Endodermal cell (in vitro differentiated cells): Measurements from ENCODE around the gene LEPR. TPM values are rescaled to one million over a fixed set of nuclear protein-coding genes. Genes with fewer than 3 reads are reported as not detected.

Experiments used
- DNase-seq: peaks from one replicate; pipeline ENCODE4 v3.0.0-alpha.2; 2017
- H3K27ac ChIP-seq: 2 replicates; pipeline ENCODE4 v1.5.1; 2013; ENCODE audit warnings: mild to moderate bottlenecking, low read depth, low read length, moderate library complexity
- H3K27me3 ChIP-seq: 2 replicates; pipeline ENCODE4 v1.6.1; 2013; ENCODE audit warnings: mild to moderate bottlenecking, low read length, moderate library complexity; ENCODE audit not compliant: insufficient read depth, control insufficient read depth, poor library complexity, severe bottlenecking
- H3K36me3 ChIP-seq: 2 replicates; pipeline ENCODE4 v1.7.0; 2013; ENCODE audit warnings: mild to moderate bottlenecking, low read length, moderate library complexity; ENCODE audit not compliant: control insufficient read depth, insufficient read depth
- H3K4me1 ChIP-seq: one replicate; pipeline ENCODE4 v1.7.0; 2013; ENCODE audit warnings: low read length; ENCODE audit not compliant: control insufficient read depth, insufficient read depth
- H3K4me3 ChIP-seq: 2 replicates; pipeline ENCODE4 v1.5.1; 2013; ENCODE audit warnings: mild to moderate bottlenecking, low read length, moderate library complexity
- H3K9ac ChIP-seq: 2 replicates; pipeline ENCODE4 v1.6.1; 2013; ENCODE audit warnings: mild to moderate bottlenecking, low read length, moderate library complexity; ENCODE audit not compliant: poor library complexity, severe bottlenecking; ENCODE audit errors: extremely low read depth
- H3K9me3 ChIP-seq: 2 replicates; pipeline ENCODE4 v1.6.1; 2013; ENCODE audit warnings: mild to moderate bottlenecking, low read length, moderate library complexity; ENCODE audit not compliant: control insufficient read depth
- H3K27ac Mint-ChIP-seq: 2 replicates; pipeline ENCODE4 v1.8.0; 2020; ENCODE audit warnings: mixed read lengths
- H3K27me3 Mint-ChIP-seq: 2 replicates; pipeline ENCODE4 v1.8.0; 2021; ENCODE audit warnings: mild to moderate bottlenecking, mixed read lengths; ENCODE audit not compliant: insufficient read depth
- H3K36me3 Mint-ChIP-seq: 2 replicates; pipeline ENCODE4 v1.8.0; 2020; ENCODE audit warnings: low read depth, mixed read lengths
- H3K4me1 Mint-ChIP-seq: 2 replicates; pipeline ENCODE4 v1.8.0; 2020; ENCODE audit warnings: mixed read lengths
- H3K4me3 Mint-ChIP-seq: 2 replicates; pipeline ENCODE4 v1.8.0; 2020; ENCODE audit warnings: mild to moderate bottlenecking, moderate library complexity, mixed read lengths
- H3K9me3 Mint-ChIP-seq: 2 replicates; pipeline ENCODE4 v1.8.0; 2020; ENCODE audit warnings: mild to moderate bottlenecking, mixed read lengths
- CTCF ChIP-seq: fragments of 200-600 bp; sonication (generic); conservative IDR thresholded peaks from 2 replicates; pipeline ENCODE4 v1.5.0; 2021; ENCODE audit warnings: antibody characterized with exemption, mild to moderate bottlenecking
- WGBS, 2 experiments: methylation state at CpG; one replicate each; pipeline versions ENCODE4 v1.1.5 to v1.1.7; 2013; ENCODE audit warnings: missing lambda C conversion rate in 2 of 2, mixed read lengths in 1 of 2; ENCODE audit not compliant: insufficient coverage in 1 of 2, insufficient read length in 1 of 2; 5-methylcytosine and 5-hydroxymethylcytosine counted together
- total RNA-seq, 2 donors: library from RNA; stranded (reverse); fragmentation: NEBNext Ultra II Directional in 1 of 2; extraction: Animal tissue kit (Norgen Biotek cat#: 25700) in 1 of 2; gene quantifications; 2 replicates in 1 of 2; 3 replicates in 1 of 2; pipeline ENCODE4 v1.2.1, GENCODE V29; 2021

The LEPR gene
- total RNA-seq, 2 donors from 2014 or later, result 7.2 to 11.1 TPM

DNA sequence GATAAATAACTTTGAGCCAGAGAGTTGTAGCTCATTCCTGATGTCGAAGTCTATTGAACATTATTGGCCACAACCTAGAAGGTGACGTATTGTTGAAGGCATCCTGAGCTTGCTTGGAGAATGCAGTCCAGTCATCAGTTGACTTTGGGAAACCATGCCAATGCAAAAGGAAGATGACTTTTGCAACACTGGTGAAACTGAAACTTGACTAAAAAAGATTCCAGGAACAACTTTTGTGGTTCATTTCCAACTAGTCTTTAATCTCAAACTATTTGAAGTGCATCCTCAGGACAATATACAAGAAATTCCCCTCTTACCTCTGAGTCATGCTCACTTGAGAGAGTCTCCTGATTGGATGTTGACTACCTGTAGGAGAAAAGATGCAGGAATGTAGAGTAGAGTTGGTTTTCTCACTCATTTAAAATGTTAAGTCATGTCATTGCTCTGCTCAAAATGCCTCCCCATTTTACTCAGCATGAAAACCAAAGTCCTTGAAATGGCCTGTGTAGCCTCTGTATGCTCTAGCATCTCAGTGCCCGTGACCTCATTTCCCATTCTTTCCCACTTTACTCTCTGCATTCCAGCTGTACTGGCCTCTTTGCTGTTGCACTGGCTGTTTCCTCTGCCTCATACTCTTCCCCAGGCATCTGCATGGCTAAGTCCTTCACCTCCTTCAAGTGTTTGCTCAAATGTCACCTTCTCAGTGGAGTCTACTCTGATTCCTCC lies 24.4 kb upstream of the LEPR start:
- Mint-ChIP-seq H3K36me3 (peaks cover 23% of the 10 kb centered on the region), H3K4me3 (no peak overlapping the region), H3K4me1 (no peaks in the 10 kb centered on the region), H3K27me3 (no peaks in the 10 kb centered on the region), H3K27ac (no peak overlapping the region), H3K9me3 (no peaks in the 10 kb centered on the region)
- Histone ChIP-seq H3K9ac (no peak overlapping the region), H3K27me3 (no peaks in the 10 kb centered on the region), H3K27ac (no peak overlapping the region), H3K4me3 (no peak overlapping the region), H3K36me3 (peaks cover 53% of the 10 kb centered on the region), H3K9me3 (no peaks in the 10 kb centered on the region), H3K4me1 (no peaks in the 10 kb centered on the region)
- TF ChIP-seq CTCF, result no peak
- peak; percentile 68 for DNase-seq
- WGBS, 2 experiments, result 91 to 93% methylated on average over 3 of the region's 3 CpGs

DNA sequence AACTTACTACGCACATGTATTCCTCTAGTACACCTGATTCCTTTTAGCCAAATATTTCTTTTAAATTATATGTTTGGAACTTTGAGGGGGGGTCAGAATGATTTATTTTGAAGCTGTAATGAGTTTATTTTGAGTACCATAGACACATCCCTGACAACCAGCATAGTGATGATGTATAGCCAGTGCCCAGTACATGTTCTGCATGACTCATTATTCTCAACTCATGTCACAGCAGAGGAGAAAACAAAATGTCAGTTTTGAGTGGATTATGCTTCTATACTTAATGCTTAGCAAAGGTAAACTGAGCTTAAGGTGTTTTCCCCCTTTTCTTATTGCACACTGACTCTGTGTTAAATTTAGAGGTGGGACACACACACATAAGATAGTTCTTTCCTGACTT lies 22.4 kb upstream of the LEPR start:
- Mint-ChIP-seq H3K27ac (no peak overlapping the region), H3K4me1 (no peaks in the 10 kb centered on the region), H3K9me3 (no peaks in the 10 kb centered on the region), H3K4me3 (no peak overlapping the region), H3K27me3 (no peaks in the 10 kb centered on the region), H3K36me3 (peaks cover 20% of the 10 kb centered on the region)
- no CpG with 5 or more reads among the region's 1 CpG for WGBS, 2 experiments
- Histone ChIP-seq H3K4me1 (no peaks in the 10 kb centered on the region), H3K36me3 (peaks cover 59% of the 10 kb centered on the region), H3K9ac (no peak overlapping the region), H3K4me3 (no peak overlapping the region), H3K9me3 (no peaks in the 10 kb centered on the region), H3K27ac (no peak overlapping the region), H3K27me3 (no peaks in the 10 kb centered on the region)
- no peak for TF ChIP-seq CTCF
- DNase-seq, result no peak

DNA sequence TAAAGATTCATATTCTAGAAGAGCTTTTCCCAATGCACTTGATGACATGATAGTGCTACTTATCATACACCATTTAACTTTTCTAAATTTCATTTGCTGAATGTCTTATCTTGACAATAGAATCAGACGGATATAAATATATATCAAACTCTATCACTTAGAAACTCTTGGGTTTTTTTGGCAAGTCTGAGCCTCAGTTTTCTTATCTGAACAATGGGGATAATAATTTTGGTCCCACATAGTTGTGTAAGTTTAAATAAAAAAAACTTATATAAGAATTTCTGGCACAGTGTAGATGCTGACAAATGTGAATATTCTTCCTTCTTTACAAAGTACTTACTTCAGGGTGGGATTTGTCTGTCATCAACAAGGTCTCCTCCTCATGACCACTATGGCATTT lies 21.5 kb upstream of the LEPR start:
- no peaks in the 10 kb centered on the region for H3K4me1 Mint-ChIP-seq
- Histone ChIP-seq H3K9ac (no peak overlapping the region), H3K27ac (no peak overlapping the region), H3K27me3 (no peaks in the 10 kb centered on the region), H3K36me3 (peaks cover 60% of the 10 kb centered on the region), H3K4me1 (no peaks in the 10 kb centered on the region), H3K4me3 (no peak overlapping the region), H3K9me3 (no peaks in the 10 kb centered on the region)
- no peaks in the 10 kb centered on the region for H3K9me3 Mint-ChIP-seq
- no peak for TF ChIP-seq CTCF
- WGBS, 2 experiments, result 88% methylated on average over 1 of the region's 1 CpG; no CpG with 5 or more reads in 1 of the 2 experiments
- H3K27me3 Mint-ChIP-seq, result no peaks in the 10 kb centered on the region
- peaks cover 20% of the 10 kb centered on the region for H3K36me3 Mint-ChIP-seq
- DNase-seq, result no peak
- H3K27ac Mint-ChIP-seq, result no peak overlapping the region
- H3K4me3 Mint-ChIP-seq, result no peak overlapping the region
